NCI-H446 treated with DMSO at 0.1 percent for 48 hours (cell line): Measurements from ENCODE around the gene ALK.

Source experiments
- DNase-seq: peaks from one replicate; lab custom pipeline; 2025; lab: John Stamatoyannopoulos, UW

ALK gene

GRCh38 chr2:29921560-29921915 lies at the start of gene ALK:
TSS of gene ALK (minus strand) at chr2:29921586. CDS start at chr2:29920659, 927 bp downstream.
- peak; percentile 81 for DNase-seq

DNA sequence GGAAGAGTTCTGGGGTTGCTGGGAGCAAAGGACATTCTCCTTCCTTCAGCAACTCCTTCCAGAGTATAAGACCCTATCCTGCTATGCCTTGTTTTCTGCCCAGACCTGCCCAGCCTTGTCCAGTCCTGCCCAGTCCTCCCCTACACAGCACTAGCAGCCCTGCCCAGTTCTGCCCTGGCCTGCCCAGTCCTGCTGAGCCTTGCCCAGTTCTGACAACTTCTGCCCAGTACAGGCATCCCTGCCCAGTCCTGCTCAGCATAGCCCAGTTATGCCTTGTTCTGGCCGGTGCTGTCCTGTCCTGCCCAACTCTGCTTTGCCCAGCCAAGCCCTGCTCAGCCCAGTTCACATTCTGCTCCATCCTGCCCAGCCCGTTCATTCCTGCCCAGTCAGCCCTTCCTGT lies 44.9 kb upstream of the ALK start:
- no peak for DNase-seq

DNA sequence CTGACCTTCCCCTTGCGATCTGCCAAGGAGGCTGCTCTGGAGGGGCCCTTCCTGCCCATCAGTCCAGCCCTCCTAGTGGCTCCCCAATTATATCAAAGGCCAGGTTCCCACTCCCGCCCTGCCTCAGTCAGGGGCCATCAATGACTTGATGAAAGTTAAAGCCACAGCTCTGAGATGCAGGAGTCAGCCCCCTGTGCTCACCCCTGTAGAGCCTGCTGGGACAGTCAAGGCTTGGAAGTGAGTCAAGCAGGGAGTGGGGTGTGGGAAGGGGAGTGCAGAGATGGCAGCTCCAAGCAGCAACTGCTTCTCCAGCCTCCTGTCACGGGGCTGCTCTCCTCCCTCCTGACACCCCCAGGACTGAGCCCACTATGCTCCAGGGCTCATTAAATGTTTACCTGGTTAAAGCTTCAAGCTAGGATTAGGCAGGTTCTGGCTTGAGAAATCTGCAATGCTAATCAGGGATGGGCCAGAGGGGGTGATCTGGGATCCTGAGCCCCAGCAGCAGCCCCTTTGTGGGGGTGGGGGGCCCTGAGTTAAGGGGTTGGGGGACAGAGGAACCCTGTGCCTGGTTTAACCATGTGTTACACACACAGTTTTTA lies 42.7 kb upstream of the ALK start:
- DNase-seq = no peak

DNA sequence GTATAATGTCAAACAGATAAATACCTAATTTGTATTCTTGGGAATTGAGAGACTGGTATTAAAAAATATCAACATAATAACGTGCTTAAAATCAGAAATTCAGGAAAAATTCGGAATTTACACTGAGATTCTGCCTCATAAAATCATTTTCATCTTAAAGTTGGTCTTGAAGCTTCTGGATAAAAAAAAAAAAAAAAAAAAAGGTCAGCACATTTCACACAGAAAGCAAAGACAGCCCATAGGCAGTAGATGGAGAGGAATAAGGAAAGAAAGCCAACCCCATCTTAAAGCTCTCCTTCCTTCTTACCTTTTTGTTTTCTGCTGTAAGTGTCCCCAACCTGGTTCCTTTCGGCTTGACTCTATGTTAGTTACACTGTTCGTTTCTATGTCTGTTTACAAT lies 41.5 kb upstream of the ALK start:
- DNase-seq = no peak

DNA sequence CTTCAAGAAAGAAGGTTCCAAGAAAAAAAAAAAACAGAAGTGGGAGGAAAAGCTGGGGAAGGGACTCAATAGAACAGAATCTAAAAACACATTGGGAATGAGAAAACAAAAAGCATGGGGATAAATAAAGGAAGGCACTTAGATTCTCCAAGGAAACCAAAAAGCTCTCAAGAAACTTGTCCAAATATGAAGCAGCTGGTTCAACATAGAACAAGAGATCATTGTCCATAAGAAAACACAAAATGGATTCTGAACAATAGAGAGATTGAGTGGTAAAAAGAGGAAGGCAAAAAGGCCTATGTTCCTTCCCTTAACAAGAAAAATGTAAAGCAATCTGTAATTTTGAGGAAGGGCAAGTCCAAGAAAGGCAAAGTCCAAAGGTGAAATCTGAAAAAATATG lies 32.9 kb upstream of the ALK start:
- DNase-seq = no peak

DNA sequence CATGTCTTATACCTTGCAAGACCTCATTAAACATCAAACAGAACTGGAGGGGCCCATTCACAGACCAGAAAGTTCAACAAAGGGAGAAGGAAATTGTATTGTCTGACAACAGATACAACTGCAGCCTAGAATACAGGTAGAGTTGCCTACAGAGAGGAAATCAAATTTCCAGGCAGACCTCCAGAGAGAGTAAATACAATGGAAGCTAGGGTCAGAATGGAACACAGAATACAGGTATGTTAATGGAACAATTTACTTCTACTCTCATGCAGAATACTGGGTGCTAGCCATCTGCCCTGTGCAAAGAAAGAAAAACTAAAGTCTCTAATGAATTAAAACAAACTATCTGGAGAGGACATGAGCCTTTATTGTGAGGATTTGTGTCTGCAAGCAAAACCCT lies 31.6 kb upstream of the ALK start:
- no peak for DNase-seq

- no peak for DNase-seq
Measured at GRCh38 chr2:29951576-29951975, 30.2 kb upstream of the ALK start.

- no peak for DNase-seq
Measured at GRCh38 chr2:29950481-29950880, 29.1 kb upstream of the ALK start.

DNA sequence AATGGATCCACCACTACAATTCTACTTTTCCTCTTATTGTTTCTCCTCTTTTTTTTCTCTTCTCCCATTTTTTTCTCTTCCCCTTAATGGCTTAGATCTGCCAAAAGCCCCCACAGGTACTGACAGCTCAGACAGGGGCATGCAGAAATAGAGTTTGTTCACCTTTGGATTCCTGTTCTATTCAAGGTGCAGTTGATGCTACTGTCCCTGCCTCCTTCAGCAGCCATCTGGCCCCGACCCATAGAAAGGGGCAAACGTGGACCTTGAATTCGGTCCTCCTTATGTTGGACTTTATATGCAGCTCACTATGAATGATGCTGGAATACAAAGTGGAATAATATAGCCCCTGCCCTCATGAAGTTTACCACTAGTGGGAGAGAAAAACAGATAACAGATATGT lies 27.7 kb upstream of the ALK start:
- no peak for DNase-seq

DNA sequence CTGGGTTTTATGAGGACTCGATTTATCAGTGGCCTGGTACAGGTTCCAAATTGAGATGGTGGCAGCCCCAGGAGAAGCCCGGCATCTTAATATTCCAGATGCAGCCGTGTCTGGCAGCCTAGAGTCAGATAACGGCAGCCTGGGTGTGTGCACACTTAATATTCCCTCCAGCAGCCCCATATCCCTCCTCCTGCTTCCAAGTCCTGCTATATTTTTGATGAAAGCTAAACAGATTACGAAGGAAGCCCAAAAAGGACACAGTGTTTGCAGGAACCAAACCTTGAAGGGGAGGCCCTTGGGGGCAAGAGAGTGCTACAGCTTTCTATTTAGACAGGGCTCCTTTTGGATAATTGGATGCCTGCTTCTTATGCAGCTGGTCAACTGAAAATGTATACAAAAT lies 25.1 kb upstream of the ALK start:
- no peak for DNase-seq

- no peak for DNase-seq
Measured at GRCh38 chr2:29942711-29943110, 21.3 kb upstream of the ALK start.

- DNase-seq = no peak
Measured at GRCh38 chr2:29940706-29941105, 19.3 kb upstream of the ALK start.

DNA sequence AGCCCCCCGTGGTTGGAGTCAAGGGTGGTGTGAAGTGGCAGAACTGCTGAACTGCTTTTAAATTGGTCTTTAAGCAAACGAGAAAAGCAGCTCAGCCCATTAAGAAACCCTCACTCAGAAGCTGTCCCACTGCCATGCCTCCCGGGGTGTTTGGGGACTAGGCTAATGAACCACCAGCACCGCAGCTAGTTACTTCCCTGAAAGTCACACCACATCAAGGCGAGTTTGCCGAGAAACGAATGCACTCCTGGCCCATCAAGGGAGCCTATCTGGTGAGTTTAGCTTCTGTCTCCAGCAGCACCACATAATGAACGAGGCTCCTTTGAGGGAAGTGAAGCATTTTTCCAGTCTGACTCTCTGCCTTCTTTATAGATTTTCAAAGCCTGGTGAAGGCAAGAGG lies 14.6 kb upstream of the ALK start:
- no peak for DNase-seq

GRCh38 chr2:29931818-29932217 lies 10.4 kb upstream of the ALK start:
- DNase-seq = no peak

DNA sequence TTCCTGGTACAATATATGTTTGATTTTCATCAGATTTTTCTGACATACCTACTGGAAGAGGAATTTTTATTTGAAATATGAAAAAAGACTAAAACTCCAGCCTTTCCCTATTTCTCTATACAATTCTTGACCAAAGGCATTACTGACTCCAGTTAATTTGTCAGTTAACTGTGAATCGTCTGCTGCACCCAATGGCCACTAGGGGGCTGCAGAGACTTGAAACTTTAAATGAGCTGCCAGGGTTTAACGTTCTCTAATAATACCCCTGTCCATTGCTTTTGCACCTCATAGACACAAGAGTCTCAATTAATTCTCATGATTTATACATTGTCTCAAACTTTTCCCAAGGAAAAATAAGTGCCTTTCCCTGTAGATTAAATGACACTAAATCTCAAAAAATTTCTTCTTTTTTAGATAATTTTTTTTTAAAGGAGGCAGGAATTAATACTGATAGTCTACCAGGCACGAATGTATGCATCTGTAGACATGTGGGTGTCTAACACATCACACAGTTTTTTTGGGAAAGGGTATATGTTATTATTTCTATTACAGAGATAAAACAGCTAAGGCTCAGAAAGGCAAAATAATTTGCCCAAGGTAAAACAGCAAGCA lies 1.8 kb upstream of the ALK start:
- DNase-seq = peak; percentile 5

- no peak for DNase-seq
Measured at GRCh38 chr2:29922605-29923004, 1.2 kb upstream of the ALK start.

DNA sequence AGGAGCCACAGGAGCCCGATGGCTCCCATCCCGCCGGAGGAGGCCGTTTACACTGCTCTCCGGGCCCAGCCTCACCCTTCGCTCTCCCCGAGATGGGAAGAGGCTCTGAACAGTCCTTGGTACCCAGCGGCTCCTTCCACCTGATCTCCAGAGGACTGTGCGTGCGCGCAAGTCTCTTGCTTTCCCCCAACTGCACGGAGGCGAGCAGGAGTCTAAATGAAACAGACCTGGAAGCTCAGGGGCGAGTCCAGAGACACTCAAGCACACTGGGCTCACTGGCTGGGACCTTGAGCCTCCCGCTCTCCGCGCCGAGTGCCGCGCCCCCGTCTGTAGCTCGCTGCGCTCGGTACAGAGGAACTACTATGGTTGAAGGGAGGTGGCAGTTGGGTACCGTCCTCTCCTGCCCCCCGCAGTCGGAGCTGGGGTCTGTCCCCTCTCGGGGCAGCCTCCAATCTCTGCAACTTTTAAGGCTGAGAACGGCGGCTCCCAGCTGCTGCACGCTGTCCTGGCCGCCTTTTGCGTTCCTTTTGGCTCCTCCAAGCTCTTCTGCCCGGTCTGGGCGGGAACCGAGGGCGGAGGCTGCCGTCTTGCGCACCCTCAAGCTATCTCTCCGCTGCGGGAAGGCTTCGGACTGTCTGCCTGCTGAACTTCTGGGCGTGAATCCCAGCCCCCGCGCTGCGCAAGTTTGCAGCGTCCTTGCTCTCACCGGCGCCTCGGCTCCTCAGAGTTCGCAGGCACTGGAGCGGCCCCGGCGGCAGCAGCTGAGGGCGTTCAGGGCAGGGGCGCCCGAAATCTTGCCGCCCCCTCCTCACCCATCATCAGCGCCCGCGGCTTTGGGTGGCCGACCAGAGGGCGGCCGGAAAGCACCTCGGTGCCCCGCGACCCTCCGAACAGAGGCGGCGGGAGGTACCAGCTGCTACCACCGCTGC lies 491 bp downstream of the ALK start:
- no peak for DNase-seq

DNA sequence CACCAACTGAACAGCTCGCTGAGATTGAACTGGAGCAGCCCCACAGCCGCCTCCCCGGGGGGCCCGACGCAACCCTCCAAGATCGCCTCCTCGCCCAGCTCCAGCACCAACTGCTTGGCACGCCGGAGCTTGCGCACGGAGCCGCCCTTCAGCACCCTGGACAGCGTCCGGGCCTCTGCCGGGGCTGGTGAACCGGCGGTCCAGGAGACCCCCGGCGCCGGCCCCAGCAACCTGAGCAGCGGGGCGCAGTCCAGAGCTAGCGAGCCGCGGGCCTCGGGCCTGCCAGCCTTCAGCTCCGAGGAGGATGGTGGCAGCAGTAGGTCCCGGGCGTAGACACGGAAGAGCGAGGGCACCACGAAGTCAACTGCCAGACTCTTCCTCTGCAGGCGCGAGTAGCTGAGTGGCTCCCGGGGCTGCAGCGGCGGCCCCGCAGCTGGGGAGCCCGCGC lies 1.2 kb downstream of the ALK start:
- no peak for DNase-seq

DNA sequence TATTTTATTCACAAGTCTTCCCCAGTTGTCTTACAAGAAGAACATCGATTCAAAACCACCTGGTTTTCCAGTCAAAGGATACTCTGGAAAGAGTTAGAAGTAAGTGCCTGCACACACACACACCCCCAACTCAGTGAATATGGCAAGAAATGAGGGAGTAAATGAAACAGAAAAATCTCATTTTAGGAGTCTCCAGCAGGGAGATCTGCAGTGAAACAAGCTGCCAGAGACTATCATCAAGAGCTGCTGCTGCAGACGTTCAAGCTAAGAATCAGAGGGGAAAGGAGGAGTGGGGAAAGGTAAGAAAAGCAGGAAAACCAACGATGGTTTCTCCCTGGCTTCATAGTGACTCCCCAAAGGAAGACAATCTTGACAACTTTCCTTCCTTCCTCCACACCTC lies 2.4 kb downstream of the ALK start:
- no peak for DNase-seq

- peak; percentile 9 for DNase-seq
Measured at GRCh38 chr2:29917781-29918180, 3.6 kb downstream of the ALK start.

- DNase-seq = no peak
Measured at GRCh38 chr2:29916571-29916970, 4.8 kb downstream of the ALK start.

DNA sequence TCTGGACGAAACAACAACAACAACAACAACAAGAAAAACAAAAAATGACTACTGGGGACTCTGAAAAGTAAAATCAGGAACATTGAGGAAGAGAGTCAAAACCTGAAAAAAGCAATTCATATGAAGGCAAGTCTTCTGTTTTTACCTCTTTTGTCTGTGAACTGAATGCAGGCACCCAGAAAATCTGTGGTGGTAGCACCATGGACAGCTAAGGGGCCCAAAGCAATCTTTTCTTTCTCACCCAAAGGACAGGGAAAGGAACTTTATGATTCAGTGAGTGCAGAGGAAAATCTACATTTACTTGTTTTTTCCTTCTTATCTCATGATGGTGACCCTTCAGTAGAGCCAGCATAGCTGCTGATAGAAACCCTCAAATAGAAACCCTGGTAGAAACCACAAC lies 10.4 kb downstream of the ALK start:
- DNase-seq = no peak

DNA sequence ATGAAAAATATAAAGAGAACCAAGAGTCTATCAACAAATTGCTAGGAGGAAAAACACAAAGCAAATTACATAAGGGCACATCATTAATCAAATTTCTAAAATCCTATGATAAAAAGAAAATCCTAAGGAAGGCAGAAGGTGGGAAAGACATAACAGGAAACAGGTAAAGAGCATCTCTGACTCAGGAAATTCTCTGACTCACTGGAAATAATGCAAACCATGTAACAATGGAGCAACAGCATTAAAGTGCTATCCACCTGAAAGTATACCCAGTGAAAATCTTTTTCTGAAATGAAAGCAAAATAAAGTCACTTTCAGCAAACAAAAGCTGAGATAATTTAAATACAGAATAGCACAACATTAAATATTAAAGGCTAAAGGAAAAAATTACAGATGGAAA lies 10.9 kb downstream of the ALK start:
- DNase-seq = no peak
